CD4-positive, alpha-beta T cell treated with Interleukin-21 for 1 hour (primary cell): ENCODE measurements around the gene GRIN2B.

ENCODE experiments used
- DNase-seq: peaks from one replicate; pipeline ENCODE4 v3.0.0-alpha.2; 2020

GRIN2B gene

DNA sequence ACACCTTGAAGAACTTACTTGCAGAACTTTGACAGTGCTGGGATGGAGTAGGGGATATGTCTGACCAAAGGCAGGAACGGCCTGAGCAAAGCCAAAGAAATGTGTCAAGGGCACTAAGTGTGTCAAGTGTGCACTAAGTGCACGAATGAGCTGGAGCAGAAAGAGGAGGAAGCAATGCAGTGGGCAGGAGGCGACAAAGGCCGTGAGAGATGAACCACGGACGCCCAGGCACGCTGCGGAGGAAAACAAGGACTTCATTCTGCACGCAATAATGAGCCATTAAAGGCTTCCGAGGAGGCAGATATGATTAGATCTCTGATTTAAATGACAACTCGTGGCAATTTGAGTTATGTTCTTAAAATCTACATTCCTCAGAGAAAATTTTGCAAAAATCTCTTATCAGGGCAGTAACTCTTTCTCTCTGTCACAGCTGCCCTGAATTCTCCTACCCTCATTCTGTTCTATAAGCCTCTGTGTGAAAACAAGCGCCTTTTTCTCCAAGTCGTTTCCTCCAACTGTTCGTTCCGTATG is 25.3 kb downstream of the GRIN2B start:
- DNase-seq, result no peak

DNA sequence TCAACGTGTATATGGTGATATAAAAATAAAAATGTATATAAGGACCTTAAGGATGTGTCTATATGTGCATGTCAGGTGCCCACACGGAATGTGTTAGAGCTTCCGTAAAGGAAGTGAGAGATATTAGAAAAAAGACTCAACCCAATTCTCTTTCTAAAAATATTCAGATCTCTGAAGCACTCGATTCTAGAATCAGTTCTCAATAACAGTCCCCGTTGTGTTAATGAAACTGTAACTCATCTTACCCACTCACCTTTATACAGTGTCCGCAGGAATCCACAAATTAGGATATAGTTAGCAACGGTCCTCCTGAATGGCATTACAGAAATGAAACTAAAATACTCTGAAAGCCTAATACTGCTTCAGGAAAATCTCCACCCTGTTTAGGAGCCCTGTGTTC is 29.3 kb downstream of the GRIN2B start:
- no peak for DNase-seq

DNA sequence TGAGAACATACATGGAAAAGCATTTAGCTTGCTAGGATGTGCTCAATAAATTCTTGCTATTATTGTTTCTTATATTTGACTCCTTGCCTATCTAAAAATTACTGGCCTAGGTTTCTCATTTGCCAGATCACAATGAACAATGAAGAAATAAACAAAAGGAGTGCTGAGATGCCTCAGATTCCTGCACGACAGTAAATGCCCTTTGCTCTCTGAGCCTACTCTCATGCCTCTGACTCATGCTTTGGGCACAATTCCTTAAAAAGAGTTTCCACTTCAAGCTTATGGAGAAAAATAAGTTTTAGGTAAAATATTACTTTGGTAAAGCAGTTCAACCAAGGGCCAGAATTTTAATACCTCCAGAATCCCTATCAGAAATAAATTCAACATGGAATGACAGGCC is 30.9 kb downstream of the GRIN2B start:
- no peak for DNase-seq

DNA sequence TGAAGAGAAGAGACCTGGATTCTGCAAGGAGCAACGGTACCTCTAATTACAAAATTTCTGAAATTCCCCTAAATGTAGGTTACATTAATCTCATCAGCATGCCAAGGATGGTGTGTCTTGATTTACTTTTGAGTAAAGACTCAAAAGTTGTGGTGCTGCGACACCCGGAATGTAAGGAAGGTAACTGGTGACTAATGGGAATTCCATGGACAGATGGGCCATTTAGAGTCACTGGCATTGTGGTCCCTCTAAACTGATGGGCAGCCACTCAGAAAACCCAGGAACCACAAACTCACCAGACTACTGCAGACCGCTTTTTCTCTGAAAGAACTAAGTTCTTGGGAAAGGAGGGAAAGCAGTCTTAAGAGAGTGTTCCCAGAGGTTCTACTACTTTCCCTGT is 32.8 kb downstream of the GRIN2B start:
- DNase-seq, result no peak

DNA sequence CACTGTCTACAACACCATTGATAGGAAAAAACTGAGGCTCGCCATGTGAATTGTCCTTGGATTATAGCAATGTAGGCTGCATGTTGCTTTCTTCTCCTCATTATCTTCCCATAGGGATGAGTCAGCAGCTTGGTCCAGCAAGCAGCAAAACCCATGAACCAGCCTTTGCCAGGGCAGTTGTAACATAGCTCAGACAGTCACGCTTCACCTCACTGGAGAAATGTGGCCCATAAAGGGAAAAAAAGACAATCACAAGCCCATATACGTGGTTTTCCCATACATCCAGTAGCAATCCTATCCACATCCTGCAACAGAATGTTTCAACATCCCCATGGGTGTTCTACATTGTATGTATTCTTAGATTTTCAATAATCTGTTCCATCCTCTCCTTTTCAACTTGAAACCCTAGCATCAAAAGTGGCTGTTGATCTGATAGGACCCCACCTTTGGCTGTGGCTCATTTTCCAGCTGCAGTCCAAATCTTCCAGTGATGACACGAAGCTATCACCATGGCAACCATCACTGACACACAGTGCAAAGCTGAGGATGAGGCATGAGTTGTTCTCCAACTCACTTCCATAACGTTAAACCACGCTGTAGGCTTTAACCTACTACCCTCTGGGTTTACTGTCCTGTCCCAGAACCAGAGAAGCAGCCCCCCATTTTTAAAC is 34.0 kb downstream of the GRIN2B start:
- DNase-seq, result no peak

DNA sequence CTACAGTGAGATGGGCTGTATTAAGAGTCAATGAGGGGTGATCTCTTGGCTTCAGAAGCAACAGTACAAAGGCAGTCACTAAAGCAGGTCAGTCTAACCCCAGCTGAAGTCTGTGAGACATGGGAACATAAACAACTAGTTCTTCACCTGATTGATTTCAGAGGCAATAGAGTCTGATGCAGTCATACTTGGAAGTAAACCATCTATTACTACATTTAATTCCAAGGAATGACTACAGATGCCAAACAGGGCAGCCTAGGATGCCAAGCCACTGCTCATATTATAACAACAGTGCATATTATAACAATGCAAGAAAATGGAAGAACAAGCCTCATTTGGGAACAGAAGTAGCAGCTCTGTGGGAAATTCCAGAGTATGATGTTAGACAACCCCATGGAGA is 35.8 kb downstream of the GRIN2B start:
- no peak for DNase-seq

DNA sequence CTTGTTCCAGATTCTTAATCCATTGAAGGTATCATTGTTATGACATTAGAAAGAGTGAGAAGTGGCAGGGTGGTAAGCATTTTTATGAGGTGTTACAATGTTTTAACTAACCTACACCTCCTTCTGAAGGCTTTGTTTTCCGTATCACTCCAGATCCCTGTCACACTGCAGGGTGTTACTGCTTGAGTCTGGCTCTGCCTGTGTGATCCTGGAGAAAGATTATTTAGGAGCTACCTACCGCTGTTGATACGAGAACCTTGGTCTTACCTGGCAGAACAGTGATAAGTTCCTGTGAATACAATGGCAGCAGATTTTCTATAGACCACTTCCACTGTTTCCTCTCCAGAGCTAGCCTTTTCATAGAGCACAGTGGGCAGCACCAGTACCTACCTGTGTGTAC is 36.2 kb downstream of the GRIN2B start:
- no peak for DNase-seq

DNA sequence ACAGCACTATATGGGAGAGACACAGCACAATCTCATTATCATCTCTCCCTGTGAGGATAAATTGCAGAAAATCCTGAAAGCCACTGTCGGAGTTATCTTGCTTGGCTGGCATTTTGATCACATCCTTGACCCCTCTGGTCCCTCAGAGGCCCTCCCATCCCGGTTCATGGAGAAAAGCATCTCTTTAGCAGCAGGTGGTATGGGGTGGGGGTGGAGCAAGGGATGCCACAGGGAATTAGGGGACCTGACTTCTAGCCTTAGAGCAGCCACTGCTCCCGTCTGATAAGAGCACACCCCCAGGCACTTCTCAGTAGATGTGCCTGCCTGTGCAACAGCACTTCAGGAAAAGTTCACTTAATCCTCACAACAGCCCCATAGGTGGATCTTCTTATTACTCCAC is 38.6 kb downstream of the GRIN2B start:
- DNase-seq, result no peak

DNA sequence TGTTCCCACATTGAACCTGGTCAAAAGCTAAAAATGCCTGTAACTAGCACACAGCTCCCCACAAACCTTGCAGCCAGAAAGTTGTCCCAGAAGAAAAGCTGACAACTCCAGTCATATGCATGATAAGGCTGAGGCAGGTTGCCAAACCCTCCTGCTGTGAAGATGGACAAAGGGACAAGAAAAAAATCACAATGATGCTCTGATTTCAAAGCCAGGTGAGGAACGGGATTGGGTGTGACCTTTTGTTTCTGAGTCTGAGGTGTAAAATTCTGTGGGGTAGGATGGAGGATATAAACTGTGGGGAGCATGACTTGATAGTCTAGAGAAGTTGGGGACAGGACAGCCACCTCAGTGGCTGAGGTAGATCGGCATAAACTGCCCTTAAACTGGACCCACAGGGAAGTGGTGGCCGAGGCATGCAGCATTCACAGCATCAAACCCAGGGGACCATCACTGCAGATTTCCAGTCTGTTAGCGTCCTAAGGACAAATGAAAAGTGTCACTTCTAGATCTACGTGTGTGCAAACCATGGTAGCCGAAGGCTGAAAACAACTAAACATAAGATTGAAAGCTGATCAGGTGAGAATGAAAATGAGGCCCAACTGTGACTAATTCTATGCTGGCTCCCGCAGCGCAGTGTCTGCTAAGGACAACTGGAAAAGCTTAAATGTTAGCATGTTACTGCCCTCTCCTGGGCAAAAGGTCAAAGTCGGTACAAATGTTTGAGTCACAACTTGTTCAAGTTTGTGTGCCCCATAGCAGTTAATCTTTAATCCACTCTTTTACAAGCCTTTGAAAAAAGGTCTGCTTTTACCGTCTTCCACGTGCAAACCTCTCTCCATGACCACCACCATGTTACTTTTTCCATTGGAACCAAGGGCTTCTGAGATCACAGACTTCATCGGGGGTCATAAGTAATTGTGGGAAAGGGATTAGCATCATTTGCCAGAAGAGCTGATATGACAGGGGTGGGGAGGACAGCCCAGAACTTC is 39.8 kb downstream of the GRIN2B start:
- DNase-seq, result no peak

DNA sequence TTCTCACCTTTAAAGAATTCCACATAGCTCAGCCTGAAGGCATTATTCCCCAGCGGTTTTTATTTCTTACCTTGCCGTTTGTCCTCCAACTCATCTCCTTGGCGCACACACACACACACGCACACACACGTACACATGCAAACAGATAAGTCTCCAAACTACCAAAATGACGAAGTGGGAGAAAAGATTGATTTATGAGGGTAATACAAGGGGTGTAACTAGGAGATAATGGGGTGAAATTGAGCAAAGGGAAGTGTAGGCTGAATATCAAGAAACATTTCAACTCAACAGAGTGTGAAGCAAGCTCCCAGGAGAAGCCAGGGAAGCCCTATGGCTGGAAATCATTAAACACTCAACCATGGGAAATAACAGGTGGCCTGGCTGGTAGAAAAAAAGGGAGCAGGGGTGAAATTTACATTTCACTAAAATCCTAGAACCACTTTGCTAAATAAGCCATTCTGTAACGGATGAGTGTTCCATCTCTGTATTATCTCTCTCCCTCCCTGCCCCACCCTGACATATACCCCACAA is 41.0 kb downstream of the GRIN2B start:
- DNase-seq, result no peak

DNA sequence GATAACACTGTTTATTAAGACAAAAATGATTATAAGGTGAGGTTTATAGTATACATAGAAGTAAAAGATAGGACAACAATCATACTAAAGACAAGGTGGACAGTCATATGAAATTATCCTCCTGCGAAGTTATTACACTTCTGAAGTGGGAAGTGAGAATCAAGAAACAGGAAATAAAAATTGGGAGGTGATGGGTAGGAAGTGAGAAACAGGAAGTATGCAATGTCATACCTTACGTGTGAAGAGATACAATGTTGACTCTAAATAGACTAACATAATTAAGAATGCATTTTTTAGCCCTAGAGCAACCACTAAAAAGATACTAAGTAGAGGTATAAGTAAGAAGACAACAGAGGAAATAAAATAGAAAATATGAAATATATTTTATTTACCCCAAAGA is 43.7 kb downstream of the GRIN2B start:
- no peak for DNase-seq

DNA sequence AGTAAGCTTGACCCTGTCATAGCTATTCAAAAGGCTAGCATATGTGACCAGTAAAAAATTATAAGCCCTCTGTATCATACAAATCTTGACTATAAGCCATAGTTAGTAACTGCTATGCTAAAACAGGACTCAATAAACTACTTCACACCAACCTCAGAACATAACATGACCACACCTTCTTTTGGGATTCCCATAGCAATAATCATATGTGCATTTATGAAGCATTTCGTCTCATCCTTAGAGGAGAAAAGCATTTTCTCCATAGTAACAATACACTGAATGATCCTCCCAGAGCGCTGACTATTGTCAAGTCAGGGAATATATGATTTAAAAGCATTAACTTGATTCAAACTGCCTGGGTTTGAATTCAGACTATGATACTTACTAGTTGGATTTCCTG is 46.2 kb downstream of the GRIN2B start:
- no peak for DNase-seq
